OCI-LY3 (cell line): ENCODE data around the gene PEDS1.

Experiments
- CTCF ChIP-seq: fragments of 200-600, 300-600 bp; sonication (generic); IDR thresholded peaks from 2 replicates; pipeline ENCODE4 v1.5.1; 2014; ENCODE audit warnings: antibody characterized with exemption, low read length, low read depth
- EZH2phosphoT487 ChIP-seq: fragments of 200-600 bp; shearing (Covaris generic); IDR thresholded peaks from 2 replicates; pipeline ENCODE4 v1.6.1; 2018; ENCODE audit warnings: antibody characterized with exemption, mixed run types, low read depth

- TF ChIP-seq CTCF (no peak), EZH2phosphoT487 (no peak)
Observed at GRCh38 chr20:50196896-50197295, 43.4 kb upstream of the PEDS1 start.
